SH-SY5Y (cell line): Measurements from ENCODE around the gene ILK.

Source experiments
- GATA2 ChIP-seq: IDR thresholded peaks from 2 replicates; pipeline ENCODE4 v1.6.1; 2011; ENCODE audit warnings: mild to moderate bottlenecking, low read depth, low read length
- GATA3 ChIP-seq: IDR thresholded peaks from 2 replicates; pipeline ENCODE4 v1.6.1; 2011; ENCODE audit warnings: low read depth, mild to moderate bottlenecking, low read length, moderate library complexity

DNA sequence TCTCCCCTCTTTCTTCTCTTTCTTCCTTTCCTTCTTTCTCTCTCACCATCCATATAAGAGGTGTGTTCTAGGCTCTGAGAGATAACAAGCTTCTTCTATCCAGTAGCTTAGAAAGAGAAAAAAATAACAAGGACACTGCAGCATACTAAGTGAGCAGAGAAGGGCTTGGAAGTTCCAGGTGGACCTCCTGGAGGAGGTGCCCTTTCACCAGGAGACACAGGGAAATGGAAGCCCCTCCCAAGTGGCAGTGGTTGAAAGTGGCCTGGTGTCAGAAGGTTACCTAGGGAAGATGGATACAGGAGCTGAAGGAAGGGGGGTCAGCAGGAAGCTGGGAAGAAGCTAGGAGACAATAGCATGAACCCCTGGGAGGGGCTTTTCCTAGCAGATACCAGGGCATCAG, 46.5 kb downstream of the ILK start:
- TF ChIP-seq GATA2: no peak
- no peak for TF ChIP-seq GATA3
